GM11168 (cell line): ENCODE data around the gene G6PC1.
"Not testable (repeated sequence)": the region's sequence is repeated elsewhere in the genome, so short reads cannot be mapped to it uniquely, and the experiment has no call there.

Experiments used
- in situ Hi-C: fragments of 300-500 bp; cut with MboI; formaldehyde crosslinking; loops from one replicate; pipeline ENCODE4 v1.12.0; 2022; ENCODE audit warnings: low sequenced_read_pairs; ENCODE audit not compliant: unreplicated experiment

G6PC1 gene

DNA sequence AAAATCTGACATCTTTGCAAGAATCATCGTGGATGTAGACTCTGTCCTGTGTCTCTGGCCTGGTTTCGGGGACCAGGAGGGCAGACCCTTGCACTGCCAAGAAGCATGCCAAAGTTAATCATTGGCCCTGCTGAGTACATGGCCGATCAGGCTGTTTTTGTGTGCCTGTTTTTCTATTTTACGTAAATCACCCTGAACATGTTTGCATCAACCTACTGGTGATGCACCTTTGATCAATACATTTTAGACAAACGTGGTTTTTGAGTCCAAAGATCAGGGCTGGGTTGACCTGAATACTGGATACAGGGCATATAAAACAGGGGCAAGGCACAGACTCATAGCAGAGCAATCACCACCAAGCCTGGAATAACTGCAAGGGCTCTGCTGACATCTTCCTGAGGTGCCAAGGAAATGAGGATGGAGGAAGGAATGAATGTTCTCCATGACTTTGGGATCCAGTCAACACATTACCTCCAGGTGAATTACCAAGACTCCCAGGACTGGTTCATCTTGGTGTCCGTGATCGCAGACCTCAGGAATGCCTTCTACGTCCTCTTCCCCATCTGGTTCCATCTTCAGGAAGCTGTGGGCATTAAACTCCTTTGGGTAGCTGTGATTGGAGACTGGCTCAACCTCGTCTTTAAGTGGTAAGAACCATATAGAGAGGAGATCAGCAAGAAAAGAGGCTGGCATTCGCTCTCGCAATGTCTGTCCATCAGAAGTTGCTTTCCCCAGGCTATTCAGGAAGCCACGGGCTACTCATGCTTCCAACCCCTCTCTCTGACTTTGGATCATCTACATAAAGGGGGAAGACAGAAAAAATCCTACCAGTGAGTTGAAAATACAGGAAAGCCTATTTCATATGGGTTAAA, at the start of gene G6PC1:
G6PC1 (plus strand) TSS at position 340 of the 872 bp plus-strand sequence; CDS start at position 418, 78 bp downstream.
- in situ Hi-C loops = no loop called here

DNA sequence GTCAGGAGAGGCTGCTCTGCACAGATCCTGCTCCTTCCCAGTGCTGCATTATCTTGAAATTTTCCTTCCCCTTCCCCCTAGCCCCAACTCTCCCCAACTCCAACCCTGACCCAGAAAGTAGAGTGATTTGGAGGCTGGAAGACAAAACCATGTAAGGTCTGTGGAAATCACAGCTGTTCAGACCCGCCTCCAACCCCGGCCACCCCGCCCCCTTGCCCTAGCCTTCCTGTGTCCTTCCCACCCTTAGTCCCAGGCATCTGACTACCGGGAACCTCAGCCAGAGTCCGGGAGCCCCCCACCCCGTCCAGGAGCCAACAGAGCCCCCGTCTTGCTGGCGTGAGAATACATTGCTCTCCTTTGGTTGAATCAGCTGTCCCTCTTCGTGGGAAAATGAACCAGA, 49.6 kb upstream of the G6PC1 start, which contains the start of gene AOC3:
AOC3 (plus strand) TSS at position 246 of the 400 bp plus-strand sequence; CDS start at position 391, 145 bp downstream.
- in situ Hi-C loops = no loop called here

DNA sequence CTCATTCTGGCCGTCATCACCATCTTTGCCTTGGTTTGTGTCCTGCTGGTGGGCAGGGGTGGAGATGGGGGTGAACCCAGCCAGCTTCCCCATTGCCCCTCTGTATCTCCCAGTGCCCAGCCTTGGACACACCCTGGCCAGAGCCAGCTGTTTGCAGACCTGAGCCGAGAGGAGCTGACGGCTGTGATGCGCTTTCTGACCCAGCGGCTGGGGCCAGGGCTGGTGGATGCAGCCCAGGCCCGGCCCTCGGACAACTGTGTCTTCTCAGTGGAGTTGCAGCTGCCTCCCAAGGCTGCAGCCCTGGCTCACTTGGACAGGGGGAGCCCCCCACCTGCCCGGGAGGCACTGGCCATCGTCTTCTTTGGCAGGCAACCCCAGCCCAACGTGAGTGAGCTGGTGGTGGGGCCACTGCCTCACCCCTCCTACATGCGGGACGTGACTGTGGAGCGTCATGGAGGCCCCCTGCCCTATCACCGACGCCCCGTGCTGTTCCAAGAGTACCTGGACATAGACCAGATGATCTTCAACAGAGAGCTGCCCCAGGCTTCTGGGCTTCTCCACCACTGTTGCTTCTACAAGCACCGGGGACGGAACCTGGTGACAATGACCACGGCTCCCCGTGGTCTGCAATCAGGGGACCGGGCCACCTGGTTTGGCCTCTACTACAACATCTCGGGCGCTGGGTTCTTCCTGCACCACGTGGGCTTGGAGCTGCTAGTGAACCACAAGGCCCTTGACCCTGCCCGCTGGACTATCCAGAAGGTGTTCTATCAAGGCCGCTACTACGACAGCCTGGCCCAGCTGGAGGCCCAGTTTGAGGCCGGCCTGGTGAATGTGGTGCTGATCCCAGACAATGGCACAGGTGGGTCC, 49.0 kb upstream of the G6PC1 start:
- in situ Hi-C loops = not testable (repeated sequence)

DNA sequence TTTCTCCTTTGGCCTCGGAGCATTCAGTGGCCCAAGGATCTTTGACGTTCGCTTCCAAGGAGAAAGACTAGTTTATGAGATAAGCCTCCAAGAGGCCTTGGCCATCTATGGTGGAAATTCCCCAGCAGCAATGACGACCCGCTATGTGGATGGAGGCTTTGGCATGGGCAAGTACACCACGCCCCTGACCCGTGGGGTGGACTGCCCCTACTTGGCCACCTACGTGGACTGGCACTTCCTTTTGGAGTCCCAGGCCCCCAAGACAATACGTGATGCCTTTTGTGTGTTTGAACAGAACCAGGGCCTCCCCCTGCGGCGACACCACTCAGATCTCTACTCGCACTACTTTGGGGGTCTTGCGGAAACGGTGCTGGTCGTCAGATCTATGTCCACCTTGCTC, 48.2 kb upstream of the G6PC1 start:
- in situ Hi-C loops = no loop called here

DNA sequence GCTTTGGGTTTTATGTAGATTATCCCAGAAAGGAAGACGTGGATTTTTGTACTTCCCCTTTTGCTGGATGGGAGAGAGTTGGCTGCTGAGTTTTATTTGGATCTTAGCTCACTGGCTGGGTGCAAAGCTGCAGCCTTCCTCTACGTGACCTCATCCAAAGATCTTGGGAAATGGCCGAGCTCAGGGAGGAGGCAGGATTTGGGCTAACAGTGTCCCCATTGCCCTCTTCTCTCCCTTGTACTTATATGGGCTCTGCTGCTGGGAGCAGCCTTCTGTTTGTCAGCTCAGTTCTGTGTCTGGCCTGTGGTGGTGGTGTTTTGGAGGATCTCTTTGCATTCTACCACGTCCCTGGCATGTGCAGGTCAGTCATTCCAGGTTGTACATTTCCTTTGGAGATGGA, 47.6 kb upstream of the G6PC1 start:
- in situ Hi-C loops = no loop called here

DNA sequence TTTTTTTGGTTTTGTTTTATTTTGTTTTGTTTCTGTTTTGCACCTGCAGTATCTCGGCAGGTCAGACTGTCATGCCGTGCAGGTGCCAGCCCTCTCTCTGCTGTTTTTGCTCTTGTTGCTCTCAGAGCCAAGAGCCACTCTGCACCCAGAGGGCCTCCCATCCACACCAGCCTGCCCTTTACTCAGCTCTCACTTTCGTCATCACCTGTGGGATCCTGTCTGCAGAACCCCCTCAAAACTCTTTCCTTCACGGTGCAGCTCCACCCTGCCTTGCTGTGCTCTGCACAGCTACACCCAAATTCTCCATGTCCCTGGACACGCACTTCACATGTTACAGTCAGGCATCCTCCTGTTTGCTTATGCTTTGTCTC, 47.0 kb upstream of the G6PC1 start:
- in situ Hi-C loops = no loop called here

DNA sequence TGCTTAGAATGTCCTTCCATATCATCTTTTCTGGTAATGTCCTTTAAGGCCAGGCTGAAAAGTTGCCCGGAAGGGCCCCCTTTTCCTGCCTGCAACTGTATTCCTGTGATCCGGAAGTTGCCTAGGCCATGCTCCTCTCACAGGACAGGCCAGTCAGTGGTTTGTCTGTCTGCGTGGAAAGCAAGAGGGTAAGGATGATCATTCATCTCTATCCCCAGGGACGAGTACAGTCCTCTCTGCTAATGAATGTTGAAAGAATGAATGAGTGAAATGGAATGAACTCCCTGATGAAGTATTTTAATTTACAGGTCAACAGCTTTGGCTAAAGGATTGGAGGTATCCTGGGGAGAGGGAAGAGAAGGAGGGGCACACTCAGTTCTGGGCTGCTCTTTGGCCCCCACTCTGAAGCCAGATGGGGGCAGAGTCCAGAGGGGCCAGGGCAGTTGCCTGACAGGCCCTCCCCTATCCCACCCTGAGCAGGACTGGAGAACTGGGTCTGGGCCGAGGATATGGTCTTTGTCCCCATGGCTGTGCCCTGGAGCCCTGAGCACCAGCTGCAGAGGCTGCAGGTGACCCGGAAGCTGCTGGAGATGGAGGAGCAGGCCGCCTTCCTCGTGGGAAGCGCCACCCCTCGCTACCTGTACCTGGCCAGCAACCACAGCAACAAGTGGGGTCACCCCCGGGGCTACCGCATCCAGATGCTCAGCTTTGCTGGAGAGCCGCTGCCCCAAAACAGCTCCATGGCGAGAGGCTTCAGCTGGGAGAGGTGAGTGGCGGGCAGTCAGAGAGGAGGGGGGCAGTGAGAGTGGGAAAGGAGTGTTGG, 46.4 kb upstream of the G6PC1 start:
- in situ Hi-C loops = no loop called here

DNA sequence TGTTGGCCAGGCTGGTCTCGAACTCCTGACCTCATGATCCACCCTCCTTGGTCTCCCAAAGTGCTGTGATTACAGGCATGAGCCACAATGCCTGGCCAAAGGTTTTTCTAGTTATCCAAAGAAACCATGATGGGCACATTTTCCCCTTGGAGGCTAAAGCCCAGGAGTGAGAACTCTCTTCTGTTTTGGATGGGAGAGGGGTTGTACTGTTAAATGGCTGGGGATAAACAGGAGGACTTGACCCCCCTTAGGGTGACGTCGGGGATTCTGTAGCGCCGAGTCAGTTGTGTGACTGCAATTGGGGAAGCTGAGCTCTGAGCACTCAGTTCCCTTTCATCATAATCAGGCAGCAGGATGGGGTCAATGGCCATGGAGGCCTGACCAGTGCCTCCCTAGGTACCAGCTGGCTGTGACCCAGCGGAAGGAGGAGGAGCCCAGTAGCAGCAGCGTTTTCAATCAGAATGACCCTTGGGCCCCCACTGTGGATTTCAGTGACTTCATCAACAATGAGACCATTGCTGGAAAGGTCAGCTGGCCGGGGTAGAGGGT, 45.5 kb upstream of the G6PC1 start:
- in situ Hi-C loops = no loop called here

DNA sequence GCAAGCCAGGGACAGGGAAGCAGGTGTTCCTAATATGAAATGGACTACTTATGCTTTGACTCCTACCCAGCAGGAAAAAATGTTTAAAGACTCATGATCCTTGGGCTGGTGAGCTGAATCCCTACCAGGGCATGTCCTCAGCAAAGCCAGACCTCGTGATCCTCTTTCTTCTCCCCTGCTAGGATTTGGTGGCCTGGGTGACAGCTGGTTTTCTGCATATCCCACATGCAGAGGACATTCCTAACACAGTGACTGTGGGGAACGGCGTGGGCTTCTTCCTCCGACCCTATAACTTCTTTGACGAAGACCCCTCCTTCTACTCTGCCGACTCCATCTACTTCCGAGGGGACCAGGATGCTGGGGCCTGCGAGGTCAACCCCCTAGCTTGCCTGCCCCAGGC, 44.5 kb upstream of the G6PC1 start:
- in situ Hi-C loops = not testable (repeated sequence)

DNA sequence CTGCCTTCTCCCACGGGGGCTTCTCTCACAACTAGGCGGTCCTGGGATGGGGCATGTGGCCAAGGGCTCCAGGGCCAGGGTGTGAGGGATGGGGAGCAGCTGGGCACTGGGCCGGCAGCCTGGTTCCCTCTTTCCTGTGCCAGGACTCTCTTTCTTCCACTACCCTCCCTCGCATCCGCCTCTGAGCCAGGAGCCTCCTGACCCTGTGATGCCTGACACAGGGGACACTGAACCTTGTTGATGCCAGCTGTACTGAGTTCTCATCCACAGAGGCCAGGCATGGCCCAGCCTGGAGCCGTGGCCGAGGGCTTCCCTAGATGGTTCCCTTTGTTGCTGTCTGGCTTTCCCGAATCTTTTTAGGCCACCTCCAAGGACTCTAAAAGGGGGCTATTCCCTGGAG, 44.1 kb upstream of the G6PC1 start:
- in situ Hi-C loops = not testable (repeated sequence)

DNA sequence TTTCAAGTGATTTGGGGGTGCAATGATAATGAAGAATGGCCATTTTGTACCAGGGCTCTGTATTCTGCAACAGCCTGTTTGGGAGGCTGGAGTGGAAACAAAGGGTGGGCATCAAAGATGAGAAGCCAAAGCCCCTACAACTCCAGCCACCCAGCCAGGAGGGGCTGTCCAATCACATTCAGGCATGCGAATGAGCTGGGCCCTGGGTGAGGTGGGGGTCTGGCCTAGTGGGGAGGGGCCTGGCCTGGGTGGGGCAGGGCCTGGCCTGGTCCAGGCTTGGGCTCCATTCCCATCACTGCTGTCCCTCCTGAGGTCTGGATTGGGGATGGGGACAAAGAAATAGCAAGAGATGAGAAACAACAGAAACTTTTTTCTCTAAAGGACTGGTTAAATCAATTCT, 43.2 kb upstream of the G6PC1 start:
- in situ Hi-C loops = no loop called here

DNA sequence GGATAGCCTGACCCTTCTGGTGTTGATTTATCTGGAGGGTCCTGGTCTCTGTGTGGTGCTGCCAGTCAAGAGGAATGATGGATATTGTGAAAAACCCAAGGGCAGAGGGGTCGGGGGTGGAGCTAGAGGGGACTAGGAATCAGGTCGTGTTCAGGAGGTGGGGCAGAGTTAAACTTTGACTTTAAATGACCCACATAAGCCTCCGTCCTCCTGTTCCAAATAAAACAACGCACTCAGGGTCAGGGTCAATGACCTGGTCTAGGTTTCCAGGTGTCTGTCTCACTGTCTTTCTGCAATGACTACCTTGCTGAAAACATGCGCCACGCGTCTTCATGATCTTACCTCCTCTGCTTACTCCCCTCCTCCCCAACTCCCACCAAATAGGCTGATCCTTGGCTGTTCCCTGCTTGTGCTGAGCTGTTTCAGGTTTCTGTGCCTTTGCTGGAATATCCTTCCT, 34.9 kb upstream of the G6PC1 start:
- in situ Hi-C loops = no loop called here

DNA sequence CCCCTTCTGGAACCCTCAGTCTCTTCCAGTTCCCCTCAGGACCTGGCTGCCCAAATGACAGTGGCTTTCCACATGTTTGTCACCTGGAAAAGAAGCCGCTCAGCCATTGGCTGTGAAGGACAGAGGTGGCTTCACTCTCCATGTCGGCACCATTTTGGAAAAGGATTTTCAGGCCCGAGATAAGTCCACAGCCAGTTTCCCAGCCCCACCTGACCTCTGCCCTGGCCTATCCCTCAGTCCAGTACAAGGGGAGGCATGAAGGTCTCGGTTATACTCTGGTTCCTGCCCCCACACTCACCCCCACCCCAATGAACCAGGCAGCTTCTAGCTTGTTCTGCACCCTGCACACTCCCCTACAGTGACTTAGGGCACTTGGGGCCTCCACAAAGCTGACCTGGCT, 34.4 kb upstream of the G6PC1 start:
- in situ Hi-C loops = no loop called here

DNA sequence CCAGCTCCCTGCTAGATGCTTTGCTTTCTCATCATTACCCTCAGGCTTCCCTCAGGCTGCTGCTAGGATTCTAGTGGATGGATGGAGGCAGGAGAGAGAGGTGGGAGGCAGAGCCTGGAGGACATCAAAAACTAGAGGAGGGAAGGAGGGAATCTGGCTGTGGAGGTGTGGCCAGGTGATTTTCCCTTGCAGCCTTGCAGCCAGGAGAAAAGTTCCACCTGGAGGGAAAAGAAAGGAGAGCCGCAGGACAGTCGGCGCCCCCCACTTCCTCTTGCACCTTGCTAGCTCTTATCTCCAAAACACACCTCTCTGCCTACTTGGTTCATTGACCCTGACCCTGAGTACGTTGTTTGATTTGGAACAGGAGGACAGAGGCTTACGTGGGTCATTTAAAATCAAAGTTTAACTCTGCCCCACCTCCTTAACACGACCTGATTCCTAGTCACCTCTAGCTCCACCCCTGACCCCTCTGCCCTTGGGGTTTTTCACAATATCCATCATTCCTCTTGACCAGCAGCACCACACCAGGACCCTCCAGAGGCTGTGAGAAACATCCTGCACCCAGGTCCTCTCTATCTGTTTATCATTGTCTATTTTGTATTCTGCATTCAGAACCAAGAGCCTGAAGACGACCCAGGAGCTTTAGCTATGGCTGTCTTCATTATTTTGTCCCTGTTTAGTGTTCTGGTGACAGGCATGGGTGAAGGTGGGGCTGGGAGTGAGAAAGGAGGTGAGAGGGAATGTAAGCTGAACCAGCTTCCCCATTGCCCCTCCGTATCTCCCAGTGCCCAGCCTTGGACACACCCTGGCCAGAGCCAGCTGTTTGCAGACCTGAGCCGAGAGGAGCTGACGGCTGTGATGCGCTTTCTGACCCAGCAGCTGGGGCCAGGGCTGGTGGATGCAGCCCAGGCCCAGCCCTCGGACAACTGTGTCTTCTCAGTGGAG, 33.7 kb upstream of the G6PC1 start:
- in situ Hi-C loops = no loop called here

DNA sequence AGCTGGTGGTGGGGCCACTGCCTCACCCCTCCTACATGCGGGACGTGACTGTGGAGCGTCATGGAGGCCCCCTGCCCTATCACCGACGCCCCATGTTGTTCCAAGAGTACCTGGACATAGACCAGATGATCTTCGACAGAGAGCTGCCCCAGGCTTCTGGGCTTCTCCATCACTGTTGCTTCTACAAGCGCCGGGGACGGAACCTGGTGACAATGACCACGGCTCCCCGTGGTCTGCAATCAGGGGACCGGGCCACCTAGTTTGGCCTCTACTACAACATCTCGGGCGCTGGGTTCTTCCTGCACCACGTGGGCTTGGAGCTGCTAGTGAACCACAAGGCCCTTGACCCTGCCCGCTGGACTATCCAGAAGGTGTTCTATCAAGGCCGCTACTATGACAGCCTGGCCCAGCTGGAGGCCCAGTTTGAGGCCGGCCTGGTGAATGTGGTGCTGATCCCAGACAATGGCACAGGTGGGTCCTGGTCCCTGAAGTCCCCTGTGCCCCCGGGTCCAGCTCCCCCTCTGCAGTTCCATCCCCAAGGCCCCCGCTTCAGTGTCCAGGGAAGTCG, 32.8 kb upstream of the G6PC1 start:
- in situ Hi-C loops = not testable (repeated sequence)

DNA sequence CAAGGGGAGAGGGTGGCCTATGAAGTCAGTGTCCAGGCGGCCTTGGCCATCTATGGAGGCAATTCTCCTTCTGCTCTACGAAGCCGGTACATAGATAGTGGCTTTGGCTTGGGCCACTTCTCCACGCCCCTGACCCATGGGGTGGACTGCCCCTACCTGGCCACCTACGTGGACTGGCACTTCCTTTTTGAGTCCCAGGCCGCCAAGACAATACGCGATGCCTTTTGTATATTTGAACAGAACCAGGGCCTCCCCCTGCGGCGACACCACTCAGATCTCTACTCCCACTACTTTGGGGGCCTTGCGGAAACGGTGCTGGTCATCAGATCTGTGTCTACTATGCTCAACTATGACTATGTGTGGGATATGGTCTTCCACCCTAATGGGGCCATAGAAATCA, 32.3 kb upstream of the G6PC1 start:
- in situ Hi-C loops = no loop called here

DNA sequence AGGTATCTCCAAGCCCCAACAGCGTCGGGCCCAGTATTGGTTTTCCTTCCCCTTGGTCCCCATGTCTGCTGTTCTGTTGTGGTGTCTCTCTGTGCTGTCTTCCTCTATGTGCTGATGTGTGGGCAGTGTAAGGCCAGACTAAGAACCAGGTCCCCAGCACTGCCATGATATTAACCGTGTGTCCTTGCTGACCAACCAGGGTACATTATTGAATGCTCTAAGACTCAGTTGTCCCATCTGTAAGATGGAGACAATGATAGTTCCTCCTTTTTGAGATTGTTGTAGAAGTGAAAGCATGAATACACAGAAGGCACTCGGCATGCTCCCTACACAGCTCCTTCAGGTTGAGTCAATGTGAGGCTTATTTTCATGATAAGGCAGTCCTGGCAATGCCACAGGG, 29.0 kb upstream of the G6PC1 start:
- in situ Hi-C loops = no loop called here

DNA sequence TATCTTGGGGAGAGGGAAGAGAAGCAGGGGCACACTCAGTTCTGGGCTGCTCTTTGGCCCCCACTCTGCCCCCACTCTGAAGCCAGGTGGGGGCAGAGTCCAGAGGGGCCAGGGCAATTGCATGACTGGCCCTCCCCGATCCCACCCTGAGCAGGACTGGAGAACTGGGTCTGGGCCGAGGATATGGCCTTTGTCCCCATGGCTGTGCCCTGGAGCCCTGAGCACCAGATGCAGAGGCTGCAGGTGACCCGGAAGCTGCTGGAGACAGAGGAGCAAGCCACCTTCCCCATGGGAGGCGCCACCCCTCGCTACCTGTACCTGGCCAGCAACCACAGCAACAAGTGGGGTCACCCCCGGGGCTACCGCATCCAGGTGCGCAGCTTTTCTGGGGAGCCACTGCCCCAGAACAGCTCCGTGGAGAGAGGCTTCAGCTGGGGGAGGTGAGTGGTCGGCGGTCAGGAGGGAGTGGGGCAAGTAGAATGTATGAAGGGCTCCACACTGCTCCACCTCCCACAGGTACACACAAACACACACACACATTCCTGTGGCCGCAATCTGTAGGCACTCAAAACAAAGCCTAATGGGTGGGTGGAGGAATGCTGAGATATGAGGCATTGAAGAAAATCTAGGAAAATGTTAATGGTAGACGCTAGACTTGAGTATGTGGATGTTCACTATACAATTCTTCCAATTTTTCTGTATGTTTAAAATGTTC, 28.2 kb upstream of the G6PC1 start:
- in situ Hi-C loops = no loop called here
